NCI-H187 (cell line): ENCODE data around the gene SPSB1.

Experiments
- DNase-seq, 2 experiments: peaks; one replicate each; lab custom pipeline; 2025; lab: John Stamatoyannopoulos, UW

The SPSB1 gene

DNA sequence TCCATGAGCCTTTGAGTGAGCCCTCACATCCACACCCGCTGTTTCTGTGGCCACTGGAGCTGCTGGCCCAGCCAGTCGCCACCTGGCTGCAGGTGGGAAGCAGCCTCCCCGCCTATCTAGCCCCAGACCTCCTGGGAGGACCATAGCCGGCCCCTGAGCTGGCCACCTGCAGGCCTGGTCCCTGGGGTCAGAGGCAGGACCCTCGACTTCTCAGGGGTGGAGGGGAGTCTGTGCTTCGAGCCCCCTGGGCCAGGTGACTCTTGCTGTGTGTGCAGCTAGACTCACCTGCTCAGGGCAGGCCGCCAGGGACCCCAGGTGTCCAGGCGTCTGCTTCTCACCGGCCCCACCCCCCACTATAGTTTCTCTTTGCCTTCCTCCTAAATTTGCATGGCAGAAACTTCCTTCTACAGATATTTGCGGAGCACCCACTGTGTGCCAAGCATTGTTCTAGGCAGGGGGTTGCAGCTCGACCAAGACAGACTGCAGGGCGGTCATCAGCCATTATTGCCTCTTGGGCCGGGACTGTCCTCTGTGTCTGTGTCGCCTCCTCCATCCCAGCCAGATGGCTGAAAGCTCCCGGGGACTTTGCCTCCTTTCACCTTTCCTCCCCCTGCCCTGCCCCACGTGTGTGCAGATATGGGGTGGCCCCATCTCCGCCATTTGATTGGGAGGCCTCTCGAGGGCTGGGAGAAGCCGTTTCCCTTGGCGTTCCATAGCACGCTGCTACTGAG, 27.3 kb downstream of the SPSB1 start:
- DNase-seq = no peak

DNA sequence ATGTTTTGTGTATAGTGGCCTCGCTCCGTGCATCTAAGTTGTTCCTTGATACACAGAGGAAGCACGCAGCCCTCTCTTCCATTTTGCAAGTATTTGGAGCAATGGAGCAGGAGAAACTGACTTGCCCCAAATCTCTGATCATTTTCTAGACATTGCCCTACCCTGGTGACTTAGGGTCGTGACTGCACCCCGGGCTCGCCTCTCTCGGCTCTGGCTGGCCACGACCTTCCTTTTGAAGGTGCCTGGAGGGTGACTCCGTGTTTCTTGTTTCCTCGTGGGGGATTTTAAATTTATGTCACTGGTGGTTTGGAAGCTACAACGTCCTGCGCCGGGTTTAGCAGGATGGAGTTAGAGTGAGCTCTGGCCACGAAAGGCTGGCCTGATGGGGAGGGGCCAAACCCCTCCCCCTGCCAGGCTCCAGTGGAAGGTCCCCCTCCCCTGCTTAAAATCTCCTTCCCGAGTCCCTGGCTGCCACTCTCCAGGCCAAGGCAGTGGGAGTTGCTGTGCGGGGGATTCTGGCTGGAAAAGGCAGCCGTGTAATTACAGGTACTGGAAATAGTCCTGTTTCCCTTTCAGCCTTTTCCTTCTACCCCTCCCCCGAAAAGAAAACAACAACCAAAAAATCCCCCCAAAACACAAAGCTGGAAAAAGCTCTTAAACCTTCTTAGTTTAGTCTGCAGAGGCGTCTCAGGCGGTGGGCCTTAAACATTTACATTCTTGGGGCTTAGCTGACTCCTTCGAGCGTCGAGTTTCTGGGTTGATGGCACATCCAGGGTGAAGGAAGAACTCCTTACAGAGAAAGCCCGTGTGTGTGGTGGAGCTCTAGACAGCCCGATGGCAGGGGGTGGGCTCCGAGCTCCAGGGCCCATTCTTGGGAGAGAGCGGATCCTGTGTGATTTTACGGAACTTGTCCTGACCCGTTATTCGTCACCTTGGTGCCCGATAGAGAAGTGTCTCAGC, 28.1 kb downstream of the SPSB1 start:
- no peak for DNase-seq

DNA sequence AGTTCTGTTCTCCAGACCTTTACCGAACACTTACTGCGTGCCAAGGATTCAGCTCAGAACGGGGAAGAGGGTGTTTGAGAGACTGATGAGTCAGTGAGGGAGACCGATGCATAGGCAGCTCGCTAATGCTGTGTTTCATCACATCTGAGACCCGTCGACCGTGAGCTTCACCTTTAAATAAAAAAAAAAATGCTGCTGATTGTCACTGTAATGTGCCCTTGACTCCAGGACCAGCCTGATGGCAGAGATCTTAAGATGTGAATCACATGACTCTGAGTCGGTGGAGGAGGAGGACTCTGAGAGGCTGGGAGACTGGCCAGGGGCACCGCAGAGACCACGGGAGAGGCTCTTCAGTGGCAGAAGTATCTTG, 28.8 kb downstream of the SPSB1 start:
- DNase-seq = no peak

DNA sequence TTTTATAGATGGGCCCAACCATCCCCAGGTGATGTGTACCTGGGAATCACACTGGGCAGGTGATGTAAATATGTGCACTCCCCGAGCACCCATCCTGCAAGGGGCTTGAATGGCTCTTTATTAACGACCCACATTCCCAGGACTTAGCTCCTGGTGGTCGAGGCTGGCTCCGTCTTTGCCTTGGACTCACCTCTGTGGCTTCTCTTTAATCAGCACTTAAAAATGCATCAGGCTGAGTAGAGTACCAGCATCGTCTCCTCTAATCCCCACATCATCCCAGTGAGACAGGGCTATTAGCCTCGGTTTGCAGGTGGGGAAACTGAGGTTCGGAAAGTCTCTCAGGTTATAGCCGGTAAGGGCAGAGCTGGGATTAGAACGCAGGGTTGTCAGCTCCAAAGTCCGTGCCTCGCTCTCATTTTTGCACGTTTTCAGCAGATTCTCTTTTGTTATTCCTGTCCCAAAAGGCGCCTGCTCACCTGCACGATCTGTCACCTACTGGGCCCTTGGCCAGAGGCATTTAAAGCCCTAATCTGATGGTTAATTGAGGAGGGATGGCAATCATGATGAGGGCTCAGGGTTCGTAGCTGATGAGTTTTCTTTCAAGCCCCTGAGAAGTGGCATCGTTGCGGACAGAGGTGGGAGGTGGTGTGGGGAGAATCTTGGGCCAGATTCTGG, 29.4 kb downstream of the SPSB1 start:
- DNase-seq = no peak

DNA sequence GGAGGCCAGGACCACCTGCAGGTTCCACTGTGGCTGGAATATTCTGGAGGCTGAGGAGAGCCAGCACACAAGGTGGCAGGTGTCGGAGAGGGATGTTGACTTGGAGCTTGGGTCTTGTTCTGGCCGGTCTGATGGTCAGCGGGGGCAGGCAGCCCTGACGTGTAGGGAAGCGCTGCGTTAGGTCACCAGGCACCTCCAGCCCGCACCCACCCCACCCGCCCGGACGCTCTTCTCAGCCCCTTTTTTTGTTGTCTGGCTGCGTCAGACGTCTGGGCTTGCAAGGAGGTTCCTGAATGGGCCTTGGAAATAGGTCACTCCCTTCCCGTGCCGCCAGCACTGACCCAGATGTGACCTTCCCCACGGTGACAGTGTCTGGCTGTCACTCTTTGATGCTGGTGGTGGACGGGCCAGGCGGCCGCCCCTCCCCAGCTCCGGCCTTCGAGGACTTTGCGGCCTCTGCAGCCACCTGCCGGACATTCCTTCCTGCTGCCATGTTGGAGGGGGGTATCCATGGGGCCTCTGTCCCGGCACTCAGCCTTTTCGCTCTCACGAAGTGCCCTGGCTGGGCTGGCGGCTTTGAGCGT, 30.1 kb downstream of the SPSB1 start:
- DNase-seq = no peak

DNA sequence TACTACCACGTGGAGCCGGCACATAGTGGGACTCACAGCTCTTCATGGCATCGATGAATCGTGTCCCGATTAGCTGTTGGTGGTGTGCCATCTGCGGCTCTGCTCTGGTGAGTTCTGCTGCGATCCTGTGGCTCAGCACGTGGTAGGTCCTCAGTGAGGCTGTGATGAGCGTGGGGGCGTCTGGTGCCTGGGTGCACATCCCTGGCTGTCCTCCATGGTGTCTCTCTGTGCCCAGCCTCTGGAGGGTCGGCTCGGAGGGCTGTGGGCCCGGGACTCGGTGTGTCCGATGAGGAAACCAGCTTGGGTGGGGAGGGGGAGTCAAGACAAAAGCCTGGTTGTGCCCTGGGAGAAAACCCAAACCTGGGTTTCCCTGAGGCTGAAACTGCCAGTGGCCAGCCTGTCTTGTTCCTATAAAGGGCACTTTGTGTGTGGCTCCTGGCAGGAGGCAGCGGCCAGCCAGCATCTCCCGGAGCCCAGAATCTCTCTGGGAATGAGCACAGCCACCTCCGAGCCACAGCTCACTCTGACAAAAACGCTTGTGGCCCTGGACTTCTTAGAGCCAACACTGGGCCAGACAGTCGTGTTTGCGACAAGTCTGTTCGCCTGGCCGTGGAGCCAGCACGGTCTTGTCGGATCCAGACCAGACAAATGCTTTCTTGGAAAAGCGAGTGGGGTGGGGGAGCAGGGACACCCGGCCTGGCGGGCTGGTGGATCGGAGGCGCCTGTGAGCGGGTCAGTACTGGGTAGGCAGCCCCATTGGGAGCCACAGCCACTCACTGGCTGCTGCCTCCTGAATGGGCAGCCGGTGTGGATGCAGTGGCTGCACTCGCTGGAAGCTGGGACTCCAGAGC, 31.8 kb downstream of the SPSB1 start:
- DNase-seq = no peak

DNA sequence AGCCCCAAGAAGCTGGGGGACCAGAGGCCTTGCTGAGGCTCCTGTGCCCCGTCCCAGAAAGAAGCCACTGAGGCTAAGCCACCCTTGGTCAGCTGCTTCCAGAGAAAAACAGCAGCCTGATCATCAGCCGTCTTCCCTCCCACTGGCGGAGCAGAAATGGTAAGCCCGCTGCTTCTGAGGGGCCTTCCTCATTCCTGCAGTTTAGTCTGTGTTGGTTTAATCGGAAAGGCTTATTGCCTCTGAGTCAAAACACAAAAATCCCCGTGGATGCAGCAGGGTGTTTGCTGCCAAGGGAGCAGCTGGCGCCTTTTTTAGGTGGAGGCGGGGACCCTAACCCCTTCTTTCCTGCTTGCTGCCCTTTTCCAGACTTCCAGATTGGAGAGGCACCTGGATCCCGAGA, 33.9 kb downstream of the SPSB1 start:
- no peak for DNase-seq

DNA sequence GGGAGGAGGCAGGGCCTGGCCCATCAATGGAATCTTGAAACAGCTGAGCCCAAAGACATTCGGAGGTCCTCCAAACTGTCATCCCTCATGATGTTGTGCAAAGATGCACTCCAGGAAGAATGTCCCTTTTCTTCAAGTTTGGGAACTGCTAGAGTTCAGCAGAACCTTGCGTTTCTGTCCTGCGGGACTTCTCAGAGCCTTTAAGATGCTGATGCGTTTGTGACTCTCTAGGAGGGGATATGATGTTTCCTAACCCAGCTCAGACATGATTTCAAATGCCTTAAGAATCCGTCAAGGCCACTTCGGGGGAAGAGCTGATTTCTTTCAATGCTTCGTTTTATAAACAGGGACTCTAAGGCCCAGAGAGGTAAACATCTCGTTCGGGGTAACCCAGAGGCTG, 35.5 kb downstream of the SPSB1 start:
- no peak for DNase-seq

DNA sequence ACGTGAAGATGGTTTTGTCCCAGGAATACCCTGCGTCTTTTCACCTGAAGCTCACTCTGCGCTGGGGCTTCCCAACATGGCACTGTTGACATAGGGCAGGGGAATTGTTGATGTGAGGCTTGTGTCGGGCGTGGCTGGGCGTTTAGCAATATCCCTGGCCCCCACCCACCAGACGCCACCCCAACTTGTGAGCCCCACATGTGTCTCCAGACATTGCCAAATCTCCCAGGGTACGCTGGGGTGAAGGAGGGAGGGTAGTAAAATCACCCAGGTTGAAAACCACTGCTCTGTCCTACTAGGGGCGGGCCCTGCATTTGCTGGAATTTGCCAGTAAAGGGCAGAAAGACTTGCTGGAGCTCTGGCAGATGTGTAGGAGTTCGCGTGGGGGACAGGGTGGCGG, 36.0 kb downstream of the SPSB1 start:
- no peak for DNase-seq

DNA sequence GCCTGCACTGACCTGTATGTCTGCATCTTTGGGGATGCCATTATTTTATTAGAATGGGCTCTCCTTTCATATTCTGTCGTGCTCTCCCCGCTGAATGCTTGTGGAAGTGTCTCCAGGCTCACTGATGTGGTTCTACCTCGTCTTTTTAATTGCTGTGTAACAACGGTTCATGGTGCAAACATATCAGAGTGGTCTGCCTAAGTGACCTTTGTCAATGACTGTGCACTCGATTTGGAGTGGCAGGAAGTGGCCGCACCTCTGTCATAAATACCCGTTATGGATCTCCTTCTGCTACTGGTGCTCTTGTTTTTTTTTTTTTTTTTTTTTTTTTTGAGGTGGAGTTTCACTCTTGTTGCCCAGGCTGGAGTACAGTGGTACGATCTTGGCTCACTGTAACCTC, 38.3 kb downstream of the SPSB1 start:
- no peak for DNase-seq

DNA sequence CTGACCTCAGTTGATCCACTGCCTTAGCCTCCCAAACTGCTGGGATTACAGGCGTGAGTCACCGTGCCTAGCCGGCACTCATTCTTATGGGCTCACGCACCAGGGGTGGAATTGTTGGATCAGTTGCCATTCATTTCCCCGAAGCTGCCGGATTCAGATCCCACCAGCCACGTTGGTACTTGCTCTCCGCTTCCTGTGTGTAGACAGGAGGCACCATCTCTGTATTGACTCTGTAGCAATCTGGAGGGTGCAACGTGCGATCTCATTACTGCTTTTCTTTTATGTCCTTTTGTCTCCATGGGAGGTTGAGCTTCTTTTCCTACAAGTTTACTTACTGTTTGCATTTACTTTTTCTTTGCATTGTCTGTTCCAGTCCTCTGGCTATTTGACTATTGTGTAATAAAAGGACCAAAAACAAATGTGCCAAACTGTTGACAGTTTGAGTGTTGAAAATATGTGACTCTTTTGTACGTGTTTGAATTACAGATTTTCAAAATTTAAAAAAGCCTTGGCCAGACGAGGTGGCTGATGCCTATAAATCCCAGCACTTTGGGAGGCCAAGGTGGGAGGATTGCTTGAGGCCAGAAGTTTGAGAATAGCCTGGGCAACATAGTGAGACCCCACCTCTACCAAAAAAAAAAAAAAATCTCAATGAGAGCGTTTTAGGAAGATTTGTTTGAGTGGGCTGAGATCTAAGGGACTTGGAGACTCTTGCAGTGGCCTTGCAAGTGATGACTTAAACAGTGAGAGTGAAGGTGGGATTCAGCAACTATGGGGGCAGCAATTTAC, 39.1 kb downstream of the SPSB1 start:
- DNase-seq = no peak

DNA sequence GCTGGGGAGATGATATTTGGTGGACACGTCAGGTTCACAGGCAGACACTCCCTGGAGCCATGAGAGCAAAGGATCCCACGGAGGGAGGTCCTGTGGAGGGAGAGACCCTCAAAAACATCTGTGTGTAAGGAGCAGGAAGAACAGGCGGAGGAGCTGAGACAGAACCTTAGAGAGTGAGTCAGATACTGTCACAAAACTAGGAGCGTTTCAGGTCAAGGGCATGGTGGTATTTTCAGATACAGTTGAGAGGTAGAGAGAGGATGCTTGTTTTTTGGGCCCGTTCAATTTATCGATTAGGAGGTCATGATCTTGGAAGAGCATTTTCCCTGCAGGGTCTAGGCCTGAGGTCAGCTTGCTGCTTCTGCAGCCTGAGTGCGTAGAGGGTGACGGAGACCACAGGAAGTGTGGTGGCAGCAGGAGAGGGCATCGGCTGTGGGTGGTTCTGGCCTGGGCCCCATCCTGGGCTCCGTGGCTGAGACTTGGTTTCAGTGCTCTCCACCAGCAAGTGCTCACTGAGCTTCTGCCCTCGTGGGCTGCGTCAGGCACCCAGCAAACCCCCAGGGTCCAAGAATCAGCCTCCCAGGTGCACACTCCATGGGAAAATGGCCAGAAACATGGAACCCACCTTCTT, 39.9 kb downstream of the SPSB1 start:
- no peak for DNase-seq

DNA sequence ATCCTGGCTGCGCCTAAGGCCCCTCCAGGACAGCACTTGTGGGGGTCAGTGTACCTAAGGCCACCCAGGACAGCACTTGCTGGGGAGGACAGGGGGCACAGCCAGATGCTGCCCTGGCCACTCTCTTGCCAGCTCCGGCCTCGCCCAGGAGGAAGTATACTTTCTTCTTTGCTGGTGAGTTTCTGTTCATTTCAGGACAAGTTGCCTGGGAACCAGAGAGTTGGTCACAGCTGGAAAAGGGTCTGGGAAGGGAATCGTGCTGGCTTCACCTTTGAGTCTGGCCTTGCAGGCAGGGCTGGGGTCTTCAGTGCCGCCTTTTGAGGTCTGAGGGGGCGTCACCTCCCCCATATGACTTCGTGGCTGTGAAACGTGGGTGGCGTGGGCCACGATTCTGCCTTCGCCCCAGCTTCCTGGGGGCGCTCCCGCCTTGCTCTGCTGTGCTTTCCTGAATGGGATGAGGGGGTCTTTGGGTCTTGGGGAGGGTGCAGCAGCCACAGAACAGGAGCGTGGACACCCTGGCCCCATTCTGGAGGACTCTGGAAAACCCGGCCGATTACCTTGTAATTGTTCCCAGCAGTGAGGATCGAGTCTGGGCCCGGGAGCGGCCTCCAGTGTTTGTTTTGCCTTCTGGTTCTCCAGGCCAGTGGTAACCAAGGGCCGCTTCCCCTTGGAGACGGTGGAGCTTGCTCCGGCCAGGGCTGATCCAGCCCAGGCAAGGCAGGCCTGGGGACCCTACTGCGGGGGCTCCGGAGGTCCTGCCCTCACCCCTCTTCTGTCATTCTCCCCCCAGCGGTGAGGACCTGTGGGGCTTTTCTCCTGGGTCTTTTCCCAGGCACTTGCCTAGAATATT, 45.9 kb downstream of the SPSB1 start:
- no peak for DNase-seq

DNA sequence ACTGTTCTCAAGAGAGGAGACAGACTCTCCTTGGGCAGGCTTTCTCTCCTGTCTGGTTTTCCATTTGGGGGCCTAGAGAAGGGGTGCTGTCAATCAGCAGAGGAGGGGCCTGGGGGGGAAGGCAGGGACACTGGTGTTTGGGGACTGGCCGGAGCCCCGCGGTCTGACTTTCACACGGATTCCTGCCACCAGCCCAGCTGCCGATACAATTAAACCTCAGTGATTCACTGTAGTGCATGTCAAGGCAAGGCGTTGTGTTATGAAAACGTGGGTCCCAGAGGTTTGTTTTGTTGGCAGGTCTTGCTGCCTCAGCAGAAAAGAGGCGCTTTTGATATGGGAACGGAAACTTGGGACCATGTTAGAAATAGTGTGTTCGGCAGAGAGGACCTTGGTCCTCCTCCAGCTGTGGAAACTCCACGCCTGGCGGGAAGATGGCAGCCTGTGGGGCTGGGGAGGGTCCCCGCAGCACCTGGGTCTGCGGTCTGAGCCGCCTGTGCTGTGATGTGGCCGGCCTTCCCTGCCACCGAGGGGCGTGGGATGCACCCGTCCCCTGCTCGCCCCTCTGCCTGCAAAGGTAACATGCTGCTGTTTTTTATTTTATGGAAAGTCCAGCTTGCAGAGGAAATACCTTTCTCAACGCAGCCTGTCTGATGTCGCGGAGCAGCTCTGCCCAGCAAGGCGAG, 47.6 kb downstream of the SPSB1 start:
- no peak for DNase-seq

DNA sequence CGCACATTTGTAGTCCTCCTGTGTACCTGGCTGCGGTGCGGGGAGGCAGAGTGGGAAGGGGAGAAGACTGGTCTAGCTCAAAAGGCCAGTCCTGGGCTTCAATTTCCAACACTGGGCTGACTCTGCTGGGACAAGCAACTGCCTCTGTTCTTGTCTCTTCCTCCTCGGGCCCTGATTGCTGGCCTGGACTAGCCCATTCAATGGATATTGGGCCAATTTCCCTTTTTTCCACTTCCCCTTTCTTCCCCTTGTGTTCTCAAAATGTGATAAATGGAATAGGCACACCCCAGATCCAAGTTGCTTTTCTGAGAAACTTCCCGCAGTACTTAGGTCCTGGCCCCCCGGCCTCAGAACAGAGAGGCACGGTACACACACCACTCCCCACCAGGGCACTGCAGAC, 48.2 kb downstream of the SPSB1 start:
- DNase-seq = no peak

DNA sequence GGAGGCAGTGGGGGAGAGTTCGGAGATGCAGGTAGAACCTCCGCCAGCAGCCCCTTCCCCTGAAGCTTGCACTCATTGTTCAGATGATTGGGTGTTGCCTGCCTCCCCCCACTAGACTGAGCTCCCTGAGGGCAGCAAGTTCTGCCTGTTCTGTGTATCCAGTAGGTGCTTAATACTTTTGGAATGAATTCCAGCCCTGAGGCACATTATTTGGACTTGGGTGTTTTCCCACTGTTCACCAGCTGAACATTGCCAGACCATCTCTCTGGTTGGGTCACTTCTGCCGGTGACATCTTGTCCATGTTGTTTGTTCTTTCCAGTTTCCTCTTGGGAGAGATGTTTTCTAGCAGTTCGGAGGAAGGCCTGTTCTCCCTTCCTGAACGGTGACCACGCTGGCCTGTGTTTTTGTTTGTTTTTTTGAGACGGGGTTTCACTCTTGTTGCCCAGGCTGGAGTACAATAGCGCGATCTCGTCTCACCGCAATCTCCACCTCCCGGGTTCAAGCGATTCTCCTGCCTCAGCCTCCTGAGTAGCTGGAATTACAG, 48.7 kb downstream of the SPSB1 start:
- no peak for DNase-seq

DNA sequence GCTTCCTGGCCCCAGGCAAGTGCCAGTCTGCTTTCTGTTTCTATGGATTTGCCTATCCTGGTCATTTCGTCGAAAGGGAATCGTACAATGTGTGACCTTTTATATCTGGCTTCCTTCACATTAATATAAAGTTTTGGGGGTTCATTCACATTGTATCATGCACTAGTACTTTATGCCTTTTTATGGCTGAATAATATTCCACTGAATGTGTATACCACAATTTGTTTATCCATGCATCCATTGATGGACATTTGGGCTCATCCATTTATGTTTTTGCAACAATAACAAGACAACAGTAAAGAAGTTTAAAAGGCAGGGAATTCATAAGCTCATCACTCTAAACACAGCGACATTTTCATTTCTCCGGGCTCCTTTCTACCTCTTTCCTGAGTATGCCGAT, 50.6 kb downstream of the SPSB1 start:
- DNase-seq = no peak

DNA sequence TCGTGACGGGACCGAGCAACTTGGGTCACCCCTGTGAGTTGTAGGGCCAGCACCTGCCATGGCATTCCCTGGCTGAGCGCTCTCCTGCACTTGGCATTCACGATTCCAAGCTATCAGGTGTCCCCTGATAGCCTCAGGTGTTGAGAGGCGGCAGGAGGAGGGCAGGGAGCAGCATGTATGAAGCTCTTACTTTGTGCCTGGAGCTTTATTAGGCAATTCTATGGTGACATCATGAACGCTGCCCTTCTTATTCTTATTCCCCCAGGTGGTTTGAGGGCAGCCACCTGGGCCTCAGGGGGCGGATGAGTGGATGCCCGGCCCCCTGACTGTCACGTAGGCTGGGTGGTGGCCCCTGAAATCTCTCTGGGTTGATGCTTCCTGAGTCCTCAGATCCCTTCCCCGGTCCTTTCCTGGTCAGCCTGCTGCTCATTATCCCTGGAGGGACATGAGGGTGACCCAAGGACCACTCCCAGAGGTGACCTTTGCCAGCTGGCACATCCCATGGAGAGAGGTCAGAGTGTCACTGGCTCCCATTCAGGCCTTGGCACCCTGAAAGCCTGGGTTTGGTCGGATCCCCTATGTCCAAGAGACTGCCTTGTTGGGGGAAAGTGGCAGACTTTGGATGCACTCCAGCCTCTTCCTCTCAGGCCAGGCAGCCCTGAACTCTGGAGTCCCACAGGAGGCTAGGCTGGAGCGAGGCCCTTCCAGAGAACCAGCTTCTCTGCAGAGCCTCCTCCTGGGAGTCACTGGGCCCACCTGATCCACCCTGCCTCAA, 51.9 kb downstream of the SPSB1 start:
- DNase-seq = no peak
